H1 (cell line): Measurements from ENCODE around the gene FOXA3. TPM values are rescaled to one million over a fixed set of nuclear protein-coding genes. Genes with fewer than 3 reads are reported as not detected.
"Not testable (repeated sequence)": the region's sequence is repeated elsewhere in the genome, so short reads cannot be mapped to it uniquely, and the experiment has no call there.

ENCODE experiments used
- CTCF ChIA-PET: fragments of 300-600 bp; sonication (Branson Sonifier 250); formaldehyde crosslinking; loops from one replicate; lab custom pipeline; 2021; ENCODE audit not compliant: partially characterized antibody; lab: Charles Lee
- POLR2A ChIA-PET: fragments of 300-600 bp; sonication (Branson Sonifier 250); formaldehyde crosslinking; loops from one replicate; lab custom pipeline; 2021; ENCODE audit warnings: inconsistent platforms; ENCODE audit not compliant: partially characterized antibody; lab: Charles Lee
- DNase-seq, 2 experiments: peaks; one replicate each; pipeline versions ENCODE4 v3.0.0 to v3.0.0-alpha.2; 2010 to 2022; ENCODE audit warnings: low spot score in 2 of 2, low read depth in 1 of 2, mixed read lengths in 1 of 2
- FAIRE-seq: peaks from 2 replicates; lab custom pipeline; 2011; peaks lifted over from hg19 to GRCh38; lab: Jason Lieb, UNC
- H2AFZ ChIP-seq: 2 replicates; pipeline ENCODE4 v1.8.1; 2012; ENCODE audit warnings: low read length, inconsistent platforms
- H2AK5ac ChIP-seq: 2 replicates; pipeline ENCODE4 v1.6.1; 2013; ENCODE audit warnings: low read depth, low read length
- H2BK120ac ChIP-seq: replicated peaks from 2 replicates; pipeline ENCODE3; 2013; ENCODE audit warnings: low read depth, low read length, inconsistent platforms
- H2BK12ac ChIP-seq: 2 replicates; pipeline ENCODE4 v1.6.1; 2013; ENCODE audit warnings: low read depth, low read length
- H2BK15ac ChIP-seq: 2 replicates; pipeline ENCODE4 v1.6.1; 2013; ENCODE audit warnings: low read length
- H2BK20ac ChIP-seq: 2 replicates; pipeline ENCODE4 v1.6.1; 2013; ENCODE audit warnings: low read length
- H2BK5ac ChIP-seq: 2 replicates; pipeline ENCODE4 v1.6.1; 2013; ENCODE audit warnings: low read depth, low read length
- H3K14ac ChIP-seq: 2 replicates; pipeline ENCODE4 v1.6.1; 2013; ENCODE audit warnings: inconsistent platforms; ENCODE audit not compliant: insufficient read length
- H3K18ac ChIP-seq: 2 replicates; pipeline ENCODE4 v1.6.1; 2013; ENCODE audit warnings: low read length; ENCODE audit errors: extremely low read depth
- H3K23ac ChIP-seq: 2 replicates; pipeline ENCODE4 v1.6.1; 2013; ENCODE audit warnings: inconsistent platforms; ENCODE audit not compliant: insufficient read length
- H3K23me2 ChIP-seq: 2 replicates; pipeline ENCODE4 v1.6.1; 2013; ENCODE audit warnings: low read depth, low read length
- H3K27ac ChIP-seq: 2 replicates; pipeline ENCODE4 v1.6.1; 2011; ENCODE audit warnings: low read depth, low read length, inconsistent platforms
- H3K27me3 ChIP-seq, 4 experiments: replicated peaks in 1 of 4; 1 replicate in 1 of 4; 2 replicates in 3 of 4; pipeline versions ENCODE4 v1.6.1 to v1.8.1; 2011 to 2013; ENCODE audit warnings: low read length in 3 of 4, mild to moderate bottlenecking in 3 of 4, inconsistent platforms in 2 of 4, mixed read lengths in 2 of 4, moderate library complexity in 1 of 4; ENCODE audit not compliant: control insufficient read depth in 3 of 4, insufficient read depth in 3 of 4; ENCODE audit errors: extremely low read depth in 1 of 4
- H3K36me3 ChIP-seq, 4 experiments: 2 replicates each; pipeline versions ENCODE4 v1.6.1 to v1.8.1; 2011 to 2013; ENCODE audit warnings: mild to moderate bottlenecking in 4 of 4, low read length in 3 of 4, moderate library complexity in 2 of 4, control low read depth in 1 of 4, inconsistent platforms in 1 of 4; ENCODE audit not compliant: insufficient read depth in 4 of 4, control insufficient read depth in 2 of 4
- H3K4ac ChIP-seq: replicated peaks from 2 replicates; pipeline ENCODE3; 2013; ENCODE audit warnings: low read length, low read depth, mixed read lengths, inconsistent platforms; ENCODE audit not compliant: insufficient read length
- H3K4me1 ChIP-seq, 4 experiments: replicated peaks in 1 of 4; 1 replicate in 1 of 4; 2 replicates in 3 of 4; pipeline versions ENCODE4 v1.6.1 to v1.8.1; 2011 to 2013; ENCODE audit warnings: low read length in 3 of 4, inconsistent platforms in 2 of 4, mixed read lengths in 1 of 4; ENCODE audit not compliant: insufficient read depth in 4 of 4, control insufficient read depth in 3 of 4
- H3K4me2 ChIP-seq, 2 experiments: 2 replicates each; pipeline versions ENCODE4 v1.6.1 to v1.8.1; 2011 to 2013; ENCODE audit warnings: low read depth in 2 of 2, low read length in 2 of 2, control low read depth in 1 of 2, inconsistent platforms in 1 of 2, mild to moderate bottlenecking in 1 of 2; ENCODE audit not compliant: insufficient read depth in 1 of 2
- H3K4me3 ChIP-seq, 4 experiments: fragments of 200-600, 300-600 bp in 1 of 4; sonication (generic), shearing (Covaris generic), sonication (Bioruptor Twin) in 1 of 4; 2 replicates each; pipeline versions ENCODE4 v1.5.1 to v1.8.1; 2011 to 2016; ENCODE audit warnings: low read length in 4 of 4, low read depth in 3 of 4, control low read depth in 2 of 4, inconsistent platforms in 2 of 4, mild to moderate bottlenecking in 2 of 4, mixed read lengths in 1 of 4, moderate library complexity in 1 of 4; ENCODE audit not compliant: insufficient read depth in 2 of 4; ENCODE audit errors: extremely low read depth in 1 of 4
- H3K56ac ChIP-seq: replicated peaks from 2 replicates; pipeline ENCODE3; 2013; ENCODE audit warnings: low read depth, mild to moderate bottlenecking, mixed read lengths, low read length, inconsistent platforms; ENCODE audit not compliant: insufficient read length
- H3K79me1 ChIP-seq: 2 replicates; pipeline ENCODE4 v1.6.1; 2013; ENCODE audit warnings: low read depth, low read length, control low read depth
- H3K79me2 ChIP-seq, 2 experiments: 2 replicates each; pipeline versions ENCODE4 v1.6.1 to v1.8.1; 2012 to 2013; ENCODE audit warnings: low read length in 2 of 2, mild to moderate bottlenecking in 2 of 2, inconsistent platforms in 1 of 2; ENCODE audit not compliant: insufficient read depth in 2 of 2, control insufficient read depth in 1 of 2
- H3K9ac ChIP-seq, 4 experiments: replicated peaks in 1 of 4; 1 replicate in 1 of 4; 2 replicates in 3 of 4; pipeline versions ENCODE4 v1.6.1 to v1.8.1; 2011 to 2013; ENCODE audit warnings: low read depth in 3 of 4, low read length in 3 of 4, control low read depth in 2 of 4, mild to moderate bottlenecking in 2 of 4, moderate library complexity in 2 of 4, inconsistent platforms in 1 of 4; ENCODE audit errors: extremely low read depth in 1 of 4
- H3K9me3 ChIP-seq, 2 experiments: 2 replicates each; pipeline versions ENCODE4 v1.6.1 to v1.8.1; 2012 to 2013; ENCODE audit warnings: mild to moderate bottlenecking in 2 of 2, moderate library complexity in 2 of 2, control low read depth in 1 of 2, inconsistent platforms in 1 of 2, low read depth in 1 of 2, low read length in 1 of 2, mixed read lengths in 1 of 2; ENCODE audit not compliant: insufficient read depth in 2 of 2
- H4K20me1 ChIP-seq, 2 experiments: replicated peaks in 1 of 2; 2 replicates each; pipeline versions ENCODE3 to v1.8.1; 2011 to 2013; ENCODE audit warnings: inconsistent platforms in 2 of 2, low read length in 2 of 2, mild to moderate bottlenecking in 1 of 2; ENCODE audit not compliant: insufficient read depth in 2 of 2, control insufficient read depth in 1 of 2
- H4K5ac ChIP-seq: 2 replicates; pipeline ENCODE4 v1.6.1; 2013; ENCODE audit warnings: low read length, low read depth, mixed read lengths, inconsistent platforms; ENCODE audit not compliant: insufficient read length
- H4K8ac ChIP-seq: 2 replicates; pipeline ENCODE4 v1.8.0; 2013; ENCODE audit warnings: mild to moderate bottlenecking, moderate library complexity, low read length, inconsistent platforms; ENCODE audit not compliant: insufficient read depth; ENCODE audit errors: extremely low read depth
- H4K91ac ChIP-seq: replicated peaks from 2 replicates; pipeline ENCODE3; 2013; ENCODE audit warnings: low read length, mixed read lengths, inconsistent platforms; ENCODE audit not compliant: insufficient read length
- WGBS, 2 experiments: shearing (Covaris generic) in 1 of 2; methylation state at CpG; one replicate each; pipeline versions ENCODE4 v1.1.6 to v1.1.7; 2013 to 2015; ENCODE audit warnings: low lambda C conversion rate in 2 of 2, mixed read lengths in 2 of 2, inconsistent platforms in 1 of 2, low coverage in 1 of 2, missing lambda C conversion rate in 1 of 2; ENCODE audit not compliant: insufficient replicate concordance in 2 of 2, insufficient coverage in 1 of 2, insufficient read length in 1 of 2; ENCODE audit errors: extremely low coverage in 1 of 2, missing lambda C conversion rate in 1 of 2; 5-methylcytosine and 5-hydroxymethylcytosine counted together
- polyA plus RNA-seq, 7 experiments: library from polyadenylated mRNA; depleted of rRNA in 3 of 7; stranded (reverse) in 5 of 7; unstranded in 2 of 7; fragments of >200 nt in 5 of 7; fragments of 200-250 nt in 2 of 7; gene quantifications; 1 replicate in 5 of 7; 2 replicates in 1 of 7; 4 replicates in 1 of 7; pipeline versions ENCODE4 v1.2.1 to v1.2.3, GENCODE V29; 2011 to 2013; ENCODE audit warnings: missing spikeins in 2 of 7, mixed read lengths in 2 of 7
- total RNA-seq: library from RNA; stranded (reverse); fragmentation: NEBNext Ultra II Directional; extraction: Animal tissue kit (Norgen Biotek cat#: 25700); gene quantifications from 2 replicates; pipeline ENCODE4 v1.2.1, GENCODE V29; 2021

The FOXA3 gene
- total and polyA plus RNA-seq, 2 of the 8 experiments (the other 6 are each of a cell fraction or from before 2014, with no cell fraction given) = 20.2 to 49.1 TPM

GRCh38 chr19:45867241-45867640, 3.1 kb downstream of the FOXA3 start:
- H3K9me3 ChIP-seq, H2BK15ac ChIP-seq, FAIRE-seq, H3K4me2 ChIP-seq, H4K5ac ChIP-seq, H2BK5ac ChIP-seq, H4K91ac ChIP-seq, H2BK20ac ChIP-seq, H3K23ac ChIP-seq, H2AK5ac ChIP-seq, H4K8ac ChIP-seq, H2BK120ac ChIP-seq, H3K4ac ChIP-seq, H3K36me3 ChIP-seq, DNase-seq, H3K9ac ChIP-seq, H4K20me1 ChIP-seq, H3K14ac ChIP-seq, H3K27ac ChIP-seq, H3K56ac ChIP-seq, H3K4me3 ChIP-seq, H3K27me3 ChIP-seq, H2AFZ ChIP-seq, H2BK12ac ChIP-seq, H3K18ac ChIP-seq: not testable (repeated sequence)
- peaks cover 0 to 14% (median 8%) of the 10 kb centered on the region in 4 experiments; a peak in 6 of 7 replicates for H3K4me1 ChIP-seq
- peaks cover 11% of the 10 kb centered on the region; the same call in 1 of the 2 replicates for H3K79me1 ChIP-seq
- 96% methylated on average over 4 of the region's 4 CpGs; no CpG with 5 or more reads in 1 of the 2 experiments for WGBS, 2 experiments
- H3K79me2 ChIP-seq = peaks cover 3 to 45% of the 10 kb centered on the region in 2 experiments; a peak in 2 of 4 replicates
- ChIA-PET POLR2A (interaction anchor here (5.1 to 13.7 kb wide), 2 partner anchors 8 to 16 kb away, joined by 48 to 277 read pairs; partner anchors contain the start of gene IRF2BP1), CTCF (interaction anchor here (12.4 kb wide), 1 partner anchor 16 kb away, joined by 208 read pairs; the partner anchor contains the start of gene IRF2BP1)
- H3K23me2 ChIP-seq = peaks cover 14% of the 10 kb centered on the region
